CD14-positive monocyte (primary cell): ENCODE data around the gene RHBG. TPM values are rescaled to one million over a fixed set of nuclear protein-coding genes. Genes with fewer than 3 reads are reported as not detected.

ENCODE experiments used
- DNase-seq, 3 donors: peaks; one replicate each; pipeline ENCODE4 v3.0.0-alpha.2; 2011 to 2022
- H2AFZ ChIP-seq: 2 replicates; pipeline ENCODE4 v1.6.0; 2012; ENCODE audit warnings: mild to moderate bottlenecking, low read depth, low read length, inconsistent platforms; ENCODE audit not compliant: insufficient read depth, poor library complexity, severe bottlenecking
- H3K27ac ChIP-seq, 2 donors: 1 replicate in 1 of 2; 2 replicates in 1 of 2; pipeline ENCODE4 v1.5.1; 2012 to 2013; ENCODE audit warnings: low read length in 2 of 2, control low read depth in 1 of 2, inconsistent platforms in 1 of 2, low read depth in 1 of 2, mild to moderate bottlenecking in 1 of 2
- H3K27me3 ChIP-seq, 2 donors: one replicate each; pipeline versions ENCODE4 v1.6.0 to v1.6.1; 2011 to 2013; ENCODE audit warnings: low read length in 2 of 2; ENCODE audit not compliant: control insufficient read depth in 2 of 2, insufficient read depth in 2 of 2
- H3K36me3 ChIP-seq, 2 donors: replicated peaks in 1 of 2; 1 replicate in 1 of 2; 2 replicates in 1 of 2; pipeline versions ENCODE4 v1.5.1 to v1.6.1; 2012 to 2013; ENCODE audit warnings: low read length in 2 of 2, control low read depth in 1 of 2, inconsistent platforms in 1 of 2, mild to moderate bottlenecking in 1 of 2; ENCODE audit not compliant: insufficient read depth in 2 of 2, control insufficient read depth in 1 of 2
- H3K4me1 ChIP-seq, 2 donors: 1 replicate in 1 of 2; 2 replicates in 1 of 2; pipeline versions ENCODE4 v1.5.1 to v1.6.1; 2012 to 2013; ENCODE audit warnings: low read length in 2 of 2, control low read depth in 1 of 2, inconsistent platforms in 1 of 2, mild to moderate bottlenecking in 1 of 2, moderate library complexity in 1 of 2; ENCODE audit not compliant: insufficient read depth in 2 of 2, control insufficient read depth in 1 of 2
- H3K4me2 ChIP-seq: replicated peaks from 2 replicates; pipeline ENCODE3; 2012; ENCODE audit warnings: low read length, moderate library complexity, mild to moderate bottlenecking; ENCODE audit not compliant: poor library complexity, severe bottlenecking; ENCODE audit errors: extremely low read depth
- H3K4me3 ChIP-seq, 3 experiments: fragments of 200-600 bp in 1 of 3; sonication (generic) in 1 of 3; replicated peaks in 1 of 3; 1 replicate in 2 of 3; 2 replicates in 1 of 3; pipeline ENCODE4 v1.5.1; 2011 to 2013; ENCODE audit warnings: low read length in 3 of 3, mild to moderate bottlenecking in 3 of 3, control low read depth in 2 of 3, low read depth in 2 of 3, inconsistent platforms in 1 of 3, moderate library complexity in 1 of 3
- H3K79me2 ChIP-seq: 2 replicates; pipeline ENCODE4 v1.6.0; 2012; ENCODE audit warnings: mild to moderate bottlenecking, control low read depth, inconsistent platforms, low read length, moderate library complexity; ENCODE audit not compliant: insufficient read depth
- H3K9ac ChIP-seq: 2 replicates; pipeline ENCODE4 v1.6.0; 2017; ENCODE audit warnings: low read length, mild to moderate bottlenecking; ENCODE audit not compliant: insufficient read depth, poor library complexity, severe bottlenecking
- H3K9me3 ChIP-seq, 2 donors: replicated peaks in 1 of 2; 1 replicate in 1 of 2; 2 replicates in 1 of 2; pipeline versions ENCODE4 v1.5.1 to v1.6.1; 2012 to 2013; ENCODE audit warnings: low read length in 2 of 2, control low read depth in 1 of 2; ENCODE audit not compliant: control insufficient read depth in 1 of 2, insufficient read depth in 1 of 2
- H4K20me1 ChIP-seq: 2 replicates; pipeline ENCODE4 v1.6.0; 2012; ENCODE audit warnings: mild to moderate bottlenecking, low read length, control low read depth, moderate library complexity; ENCODE audit not compliant: insufficient read depth
- H3K27ac Mint-ChIP-seq, 7 donors: one replicate each; pipeline ENCODE4 v1.8.0; 2020; ENCODE audit warnings: mild to moderate bottlenecking in 7 of 7, mixed read lengths in 7 of 7, moderate library complexity in 6 of 7, inconsistent platforms in 2 of 7
- H3K27me3 Mint-ChIP-seq, 3 donors: one replicate each; pipeline ENCODE4 v1.8.0; 2021 to 2022; ENCODE audit warnings: low read depth in 3 of 3, mild to moderate bottlenecking in 3 of 3, mixed read lengths in 3 of 3, moderate library complexity in 3 of 3, inconsistent platforms in 1 of 3
- H3K36me3 Mint-ChIP-seq, 2 donors: one replicate each; pipeline ENCODE4 v1.8.0; 2020; ENCODE audit warnings: mixed read lengths in 2 of 2, inconsistent platforms in 1 of 2, mild to moderate bottlenecking in 1 of 2
- H3K4me1 Mint-ChIP-seq: one replicate; pipeline ENCODE4 v1.8.0; 2020; ENCODE audit warnings: mild to moderate bottlenecking, mixed read lengths
- H3K4me3 Mint-ChIP-seq, 2 donors: one replicate each; pipeline ENCODE4 v1.8.0; 2020; ENCODE audit warnings: mild to moderate bottlenecking in 2 of 2, mixed read lengths in 2 of 2, moderate library complexity in 1 of 2
- H3K9me3 Mint-ChIP-seq, 7 donors: one replicate each; pipeline ENCODE4 v1.8.0; 2020 to 2022; ENCODE audit warnings: mixed read lengths in 7 of 7, mild to moderate bottlenecking in 6 of 7, moderate library complexity in 6 of 7, inconsistent platforms in 2 of 7
- WGBS: methylation state at CpG from one replicate; pipeline ENCODE4 v1.1.5; 2013; ENCODE audit warnings: missing lambda C conversion rate; ENCODE audit not compliant: insufficient coverage; 5-methylcytosine and 5-hydroxymethylcytosine counted together
- intact Hi-C, 2 donors: fragments of 100-400 bp; cut with micrococcal nuclease; formaldehyde crosslinking; loops; one replicate each; pipeline versions ENCODE4 v1.15.0 to v1.15.1; 2023
- polyA plus RNA-seq, 3 donors: library from polyadenylated mRNA; depleted of rRNA in 1 of 3; unstranded in 2 of 3; stranded (reverse) in 1 of 3; fragments of 300-500 nt in 2 of 3; fragments of >200 nt in 1 of 3; fragmentation: Illumina TruSeq in 2 of 3; gene quantifications; 1 replicate in 2 of 3; 2 replicates in 1 of 3; pipeline ENCODE4 v1.2.3, GENCODE V29; 2012 to 2021
- TF ChIP-seq, protein P1 (sequence below): fragments of 200-600 bp; IDR thresholded peaks from one replicate; pipeline ENCODE4 v1.8.0; 2022; ENCODE audit warnings: antibody characterized with exemption, mild to moderate bottlenecking

RHBG gene
- polyA plus RNA-seq, 3 donors: 0.08 TPM; not detected in 2

DNA sequence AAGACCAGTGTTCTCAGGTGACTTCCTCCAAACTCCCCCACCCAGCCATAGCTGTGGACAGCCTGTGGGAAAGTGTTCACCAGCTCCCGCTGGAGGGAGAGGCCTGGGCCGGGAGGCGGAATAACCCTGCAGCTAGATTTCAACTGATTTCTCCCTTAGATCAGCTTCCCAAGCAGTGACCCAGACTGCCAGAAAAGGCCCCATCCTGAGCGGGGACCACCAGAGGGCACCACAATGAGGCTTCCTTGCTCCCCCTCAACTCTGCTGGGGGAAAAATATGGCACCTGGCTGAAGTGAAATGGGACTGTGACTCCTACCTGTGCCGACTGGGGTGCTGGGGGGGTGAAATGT, 50.8 kb downstream of the RHBG start:
- H3K36me3 ChIP-seq: no peaks in the 10 kb centered on the region
- WGBS: no CpG with 5 or more reads among the region's 5 CpGs
- peak overlapping the region; percentile 79 to 95 for H3K4me3 Mint-ChIP-seq
- H3K79me2 ChIP-seq: no peaks in the 10 kb centered on the region
- H3K4me1 Mint-ChIP-seq: peaks cover 27% of the 10 kb centered on the region
- peaks cover 0 to 25% of the 10 kb centered on the region in 2 donors for H3K9me3 ChIP-seq
- peak overlapping the region; percentile 82 for H3K4me2 ChIP-seq
- peaks cover 0 to 35% (median 13%) of the 10 kb centered on the region in 7 donors for H3K9me3 Mint-ChIP-seq
- H2AFZ ChIP-seq: peak overlapping the region; percentile 76
- peaks cover 5 to 10% of the 10 kb centered on the region in 2 donors for H3K36me3 Mint-ChIP-seq
- DNase-seq: peak in 1 of 3 donors; percentile 13
- H3K4me1 ChIP-seq: peaks cover 24 to 26% of the 10 kb centered on the region in 2 donors
- intact Hi-C loops: loop anchor here in 1 of 2 donors (5.0 kb wide), 1 partner anchor 742 kb away; no protein-coding TSS in a partner anchor
- H3K27ac Mint-ChIP-seq: no peak overlapping the region
- peaks cover 76 to 100% of the 10 kb centered on the region in 2 donors for H3K27me3 ChIP-seq
- no peak overlapping the region for H3K9ac ChIP-seq
- H3K4me3 ChIP-seq: peak overlapping the region in 2 of 3 experiments; percentile 31 to 73
- H4K20me1 ChIP-seq: no peaks in the 10 kb centered on the region
- TF ChIP-seq, protein P1, sequence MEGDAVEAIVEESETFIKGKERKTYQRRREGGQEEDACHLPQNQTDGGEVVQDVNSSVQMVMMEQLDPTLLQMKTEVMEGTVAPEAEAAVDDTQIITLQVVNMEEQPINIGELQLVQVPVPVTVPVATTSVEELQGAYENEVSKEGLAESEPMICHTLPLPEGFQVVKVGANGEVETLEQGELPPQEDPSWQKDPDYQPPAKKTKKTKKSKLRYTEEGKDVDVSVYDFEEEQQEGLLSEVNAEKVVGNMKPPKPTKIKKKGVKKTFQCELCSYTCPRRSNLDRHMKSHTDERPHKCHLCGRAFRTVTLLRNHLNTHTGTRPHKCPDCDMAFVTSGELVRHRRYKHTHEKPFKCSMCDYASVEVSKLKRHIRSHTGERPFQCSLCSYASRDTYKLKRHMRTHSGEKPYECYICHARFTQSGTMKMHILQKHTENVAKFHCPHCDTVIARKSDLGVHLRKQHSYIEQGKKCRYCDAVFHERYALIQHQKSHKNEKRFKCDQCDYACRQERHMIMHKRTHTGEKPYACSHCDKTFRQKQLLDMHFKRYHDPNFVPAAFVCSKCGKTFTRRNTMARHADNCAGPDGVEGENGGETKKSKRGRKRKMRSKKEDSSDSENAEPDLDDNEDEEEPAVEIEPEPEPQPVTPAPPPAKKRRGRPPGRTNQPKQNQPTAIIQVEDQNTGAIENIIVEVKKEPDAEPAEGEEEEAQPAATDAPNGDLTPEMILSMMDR: no peak
- H3K27me3 Mint-ChIP-seq: peaks cover 94 to 96% (median 96%) of the 10 kb centered on the region in 3 donors
- no peak overlapping the region for H3K27ac ChIP-seq

DNA sequence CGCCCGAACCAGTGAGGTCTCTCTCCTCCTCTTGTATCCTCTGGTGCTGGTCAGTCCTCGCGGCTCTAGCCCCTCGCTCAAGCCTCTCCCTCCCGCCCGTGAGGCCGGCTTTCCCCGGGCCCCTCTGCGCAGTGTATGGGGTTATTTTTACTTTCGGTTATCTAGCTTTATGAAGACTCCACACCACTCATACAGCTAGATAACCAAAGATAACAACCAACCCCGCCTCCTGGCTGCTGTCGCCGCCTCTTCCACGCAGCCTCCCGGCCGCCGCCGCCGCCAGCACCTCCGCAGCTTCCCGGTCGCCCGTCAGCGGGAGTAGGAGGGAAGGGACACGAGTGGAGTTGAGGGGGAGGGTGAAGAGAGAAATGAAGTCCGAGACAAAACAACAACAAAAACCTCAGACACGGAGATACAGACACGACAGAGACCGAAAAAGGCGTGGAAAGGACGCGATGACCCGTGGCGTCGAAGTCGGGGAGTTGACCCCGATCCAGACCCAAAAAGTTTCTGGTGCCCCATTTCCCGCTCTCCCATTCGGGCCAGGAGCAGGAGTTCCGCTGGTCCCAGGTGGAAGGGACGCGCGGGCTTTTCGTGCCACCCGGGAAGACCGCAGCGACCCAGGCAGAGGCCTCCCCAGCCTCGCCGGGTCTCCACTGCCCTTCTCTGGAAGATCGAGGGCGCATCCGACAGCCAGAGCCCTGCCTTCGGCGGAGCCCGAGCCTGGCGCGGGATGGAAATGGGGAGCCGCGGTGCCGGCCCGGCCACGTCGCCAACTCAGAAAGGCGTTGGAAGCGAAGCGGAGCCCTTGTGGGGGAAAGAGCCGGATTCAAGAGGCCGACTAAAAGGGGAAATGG, 51.4 kb downstream of the RHBG start:
- no peaks in the 10 kb centered on the region for H3K36me3 ChIP-seq
- H4K20me1 ChIP-seq: no peaks in the 10 kb centered on the region
- Mint-ChIP-seq H3K4me3 (peak overlapping the region; percentile 79 to 95), H3K4me1 (peaks cover 27% of the 10 kb centered on the region), H3K27me3 (peaks cover 91 to 98% (median 96%) of the 10 kb centered on the region in 3 donors), H3K36me3 (peaks cover 5 to 10% of the 10 kb centered on the region in 2 donors), H3K9me3 (peaks cover 0 to 35% (median 12%) of the 10 kb centered on the region in 7 donors), H3K27ac (peak overlapping the region in 5 of 7 donors; percentile 26 to 72 (median 54))
- peak overlapping the region; percentile 82 for H3K4me2 ChIP-seq
- H3K79me2 ChIP-seq: no peaks in the 10 kb centered on the region
- H3K4me3 ChIP-seq: peak overlapping the region; percentile 0 to 73 (median 31)
- peak; percentile 22 to 76 (median 65) for DNase-seq
- WGBS: 7% methylated on average over 40 of the region's 69 CpGs
- intact Hi-C loops: loop anchor here in 1 of 2 donors (5.0 kb wide), 1 partner anchor 742 kb away; no protein-coding TSS in a partner anchor
- peak overlapping the region; percentile 76 for H2AFZ ChIP-seq
- peaks cover 75 to 100% of the 10 kb centered on the region in 2 donors for H3K27me3 ChIP-seq
- TF ChIP-seq, protein P1: no peak
- H3K4me1 ChIP-seq: peaks cover 24 to 26% of the 10 kb centered on the region in 2 donors
- H3K27ac ChIP-seq: no peak overlapping the region
- peak overlapping the region; percentile 16 for H3K9ac ChIP-seq
- peaks cover 0 to 30% of the 10 kb centered on the region in 2 donors for H3K9me3 ChIP-seq
